HG03103 (cell line): ENCODE data around the gene HLA-B.
"Not testable (repeated sequence)": the region's sequence is repeated elsewhere in the genome, so short reads cannot be mapped to it uniquely, and the experiment has no call there.

Experiments
- ATAC-seq: cut with Tn5 transposase; IDR thresholded peaks from one replicate; pipeline ENCODE4 v1.9.1; 2021; ENCODE audit warnings: low read depth; ENCODE audit not compliant: unreplicated experiment

HLA-B gene

DNA sequence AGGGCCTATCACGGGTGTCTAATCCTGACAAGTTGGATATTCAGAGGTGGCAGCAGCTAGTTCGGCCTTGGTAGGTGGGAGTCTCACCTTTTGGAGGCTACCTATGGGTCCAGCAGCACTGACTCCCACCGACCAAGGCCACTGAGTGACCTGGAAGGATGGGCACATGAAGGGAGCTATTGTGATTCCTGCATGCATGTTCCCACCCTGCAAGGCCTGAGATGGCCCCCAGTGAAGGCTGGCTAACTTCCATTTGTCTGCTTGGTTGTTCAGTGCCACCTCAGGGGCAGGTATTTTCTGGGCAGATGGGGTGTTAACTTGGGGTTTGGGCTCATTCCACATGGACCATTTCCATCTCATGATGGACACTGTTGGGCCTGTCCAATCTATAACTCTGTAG lies 28.1 kb upstream of the HLA-B start:
- no peak for ATAC-seq

DNA sequence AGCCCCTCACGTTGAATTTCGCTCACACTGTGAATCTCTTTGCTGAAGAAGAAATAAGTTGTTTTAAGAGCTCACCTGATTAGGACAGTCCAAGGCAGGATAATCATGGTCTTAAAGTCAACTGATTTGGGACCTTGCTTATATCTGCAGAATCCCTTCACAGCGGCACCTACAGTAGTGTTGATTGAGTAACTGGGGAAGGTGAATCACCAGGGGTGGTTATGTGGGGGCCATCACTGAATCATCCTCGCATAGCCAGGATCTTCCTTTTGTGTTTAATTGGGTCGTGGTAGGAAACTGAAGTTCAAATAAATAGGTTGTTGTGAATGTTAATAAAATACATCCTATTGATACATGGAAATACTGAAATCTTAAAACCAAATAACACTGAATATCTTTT lies 26.2 kb upstream of the HLA-B start:
- ATAC-seq: no peak

DNA sequence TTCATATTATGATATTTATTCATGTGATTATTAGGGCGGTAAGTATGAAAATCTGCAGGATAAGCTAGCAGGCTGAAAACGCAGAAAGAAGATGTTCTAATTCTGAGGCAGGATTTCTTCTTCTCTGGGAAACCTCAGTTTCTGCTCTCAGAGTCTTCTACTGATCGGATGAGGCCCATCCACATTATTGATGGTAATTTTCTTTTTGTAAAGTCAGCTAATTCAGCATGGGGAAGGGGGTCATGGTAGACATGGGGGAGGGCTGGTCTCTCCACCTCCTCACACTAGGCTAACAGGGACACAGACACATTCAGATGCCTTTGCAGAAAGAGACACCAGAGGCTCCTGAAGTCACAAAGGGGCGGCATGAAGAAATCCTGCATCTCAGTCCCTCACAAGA lies 24.7 kb upstream of the HLA-B start:
- no peak for ATAC-seq

DNA sequence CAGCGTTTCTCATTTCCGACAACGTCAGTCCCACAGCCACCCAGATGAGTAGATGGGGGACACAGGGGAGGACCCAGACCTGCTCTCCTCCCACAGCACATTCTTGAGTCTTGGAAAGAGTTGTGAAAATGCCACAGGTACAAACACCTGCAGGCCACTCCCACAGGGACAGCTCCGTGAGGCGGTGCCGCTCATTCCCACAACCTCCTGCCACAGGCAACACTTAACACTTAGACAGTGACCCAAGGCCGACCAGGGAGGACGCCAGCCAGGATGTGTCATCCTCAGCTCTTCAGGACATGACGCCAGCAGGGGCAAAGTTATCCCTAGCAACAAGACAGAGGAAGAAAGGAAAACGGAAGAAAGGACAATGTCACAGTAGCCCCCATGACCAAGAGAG lies 22.9 kb upstream of the HLA-B start:
- ATAC-seq: no peak

DNA sequence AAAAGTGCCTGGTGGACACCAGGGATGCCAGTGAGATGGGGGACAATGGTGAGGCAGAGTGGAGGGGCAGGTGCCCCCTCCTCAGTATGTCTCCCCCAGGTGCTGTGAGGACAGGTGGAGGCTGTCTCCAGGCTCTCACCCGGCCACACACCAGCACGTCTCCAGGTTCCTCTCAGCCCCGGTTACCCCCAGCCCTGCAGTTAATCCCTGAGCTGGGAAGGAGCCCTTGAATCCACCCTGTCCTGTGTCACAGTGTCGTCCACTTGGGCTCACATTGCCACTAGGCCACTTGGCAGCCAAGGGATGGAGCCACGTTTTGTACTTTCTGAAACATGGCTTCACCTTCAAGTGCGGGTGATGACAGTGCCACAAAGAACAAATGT lies 21.7 kb upstream of the HLA-B start:
- no peak for ATAC-seq

DNA sequence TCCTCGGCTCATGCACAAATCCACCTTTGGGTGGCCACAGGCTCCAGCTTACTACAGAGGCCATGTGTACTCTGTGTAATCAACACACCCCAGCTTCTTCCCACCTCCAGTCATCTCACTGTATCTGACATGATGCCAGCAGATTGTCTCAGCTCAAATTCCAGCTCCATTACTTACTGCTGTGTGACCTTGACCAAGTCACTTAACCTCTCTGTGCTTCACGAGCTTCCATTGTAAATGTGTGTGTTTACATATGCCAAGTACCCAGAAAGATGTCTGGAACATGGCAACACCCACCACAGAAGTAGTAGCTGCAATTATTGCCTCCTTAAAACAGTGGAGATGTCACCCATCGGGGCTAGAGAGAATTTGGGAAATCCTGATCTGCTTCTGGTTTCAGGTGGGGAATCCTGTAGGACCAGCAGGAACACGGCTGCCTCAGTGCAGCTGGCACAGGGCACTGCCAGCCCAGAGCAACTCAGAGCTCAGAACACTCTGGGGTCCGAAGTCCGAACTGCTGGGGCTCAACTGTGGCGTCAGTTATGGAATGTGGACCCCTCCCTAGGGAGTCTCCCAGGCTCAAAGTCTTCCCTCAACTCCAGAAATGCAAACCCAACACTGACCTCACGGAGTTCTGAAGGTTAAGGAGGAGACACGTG lies 21.2 kb upstream of the HLA-B start:
- no peak for ATAC-seq

DNA sequence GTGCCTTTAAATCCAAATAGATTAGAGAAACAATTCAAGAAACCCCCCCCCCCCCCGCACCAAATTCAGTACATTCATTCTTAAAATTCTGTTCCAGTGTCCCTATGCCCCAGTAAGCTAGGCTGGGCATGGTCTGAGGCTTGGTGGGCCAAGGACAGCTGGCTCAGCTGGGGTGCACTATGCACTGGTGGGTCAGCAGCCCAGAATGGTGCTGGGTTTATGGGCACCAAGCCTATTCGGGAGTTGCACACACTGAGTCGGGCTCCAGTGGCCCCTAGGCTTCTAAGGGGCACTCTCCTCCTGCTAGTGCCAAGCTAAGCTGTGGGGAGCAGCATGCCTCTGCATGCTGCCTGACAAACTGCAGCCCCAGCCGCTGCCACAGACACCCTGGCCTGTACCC lies 20.1 kb upstream of the HLA-B start:
- ATAC-seq: no peak

DNA sequence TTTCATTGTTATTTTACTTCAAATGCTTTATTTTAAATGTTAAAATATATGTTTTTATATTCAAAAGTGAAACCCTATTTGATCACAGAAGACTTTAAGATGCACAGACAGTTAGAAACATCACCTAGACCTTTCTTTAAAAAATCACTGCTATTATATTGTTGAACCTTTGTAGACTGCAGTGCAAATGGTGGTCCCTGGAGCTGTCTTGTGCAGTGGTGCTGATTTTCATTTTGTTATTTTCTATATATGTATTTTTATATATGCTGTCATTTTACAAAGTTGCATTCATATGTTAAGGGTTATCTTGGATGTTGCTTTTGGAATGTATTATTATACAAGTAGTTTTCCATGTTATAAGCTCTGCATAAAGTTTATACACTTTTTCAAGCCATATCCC lies 18.7 kb upstream of the HLA-B start:
- no peak for ATAC-seq

DNA sequence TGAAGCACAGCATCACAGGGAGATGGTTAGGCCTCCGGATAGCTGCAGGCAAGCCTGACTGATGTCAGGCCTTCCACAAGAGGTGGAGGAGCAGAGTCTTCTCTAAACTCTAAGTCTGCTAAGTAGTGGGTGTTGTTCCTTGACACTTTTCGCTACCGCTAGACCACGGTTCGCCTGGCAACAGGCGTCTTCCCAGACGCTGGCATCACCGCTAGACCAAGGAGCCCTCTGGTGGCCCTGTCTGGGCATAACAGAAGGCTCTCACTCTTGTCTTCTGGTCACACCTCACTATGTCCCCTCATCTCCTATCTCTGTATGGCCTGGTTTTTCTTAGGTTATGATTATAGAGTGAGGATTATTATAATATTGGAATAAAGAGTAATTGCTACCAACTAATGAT lies 17.1 kb upstream of the HLA-B start:
- ATAC-seq: not testable (repeated sequence)

DNA sequence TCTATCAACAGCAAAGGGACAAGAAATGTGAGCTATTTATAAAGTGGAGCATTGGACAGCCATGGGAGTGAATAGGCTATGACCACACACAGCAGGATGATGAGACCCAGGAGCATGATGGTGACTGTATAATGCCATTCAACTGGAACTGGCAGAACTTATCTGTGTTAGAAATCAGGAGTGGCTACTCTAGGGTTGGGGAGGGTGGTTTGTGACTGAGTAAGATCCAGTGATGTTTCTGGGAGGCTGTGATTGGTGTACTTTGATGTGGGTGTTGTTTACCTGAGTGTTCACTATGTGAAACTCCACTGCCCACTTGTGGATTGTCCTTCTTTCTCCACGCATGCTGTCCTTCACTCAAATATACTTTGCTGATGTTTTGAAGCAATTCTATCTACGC lies 11.5 kb upstream of the HLA-B start:
- ATAC-seq: no peak

DNA sequence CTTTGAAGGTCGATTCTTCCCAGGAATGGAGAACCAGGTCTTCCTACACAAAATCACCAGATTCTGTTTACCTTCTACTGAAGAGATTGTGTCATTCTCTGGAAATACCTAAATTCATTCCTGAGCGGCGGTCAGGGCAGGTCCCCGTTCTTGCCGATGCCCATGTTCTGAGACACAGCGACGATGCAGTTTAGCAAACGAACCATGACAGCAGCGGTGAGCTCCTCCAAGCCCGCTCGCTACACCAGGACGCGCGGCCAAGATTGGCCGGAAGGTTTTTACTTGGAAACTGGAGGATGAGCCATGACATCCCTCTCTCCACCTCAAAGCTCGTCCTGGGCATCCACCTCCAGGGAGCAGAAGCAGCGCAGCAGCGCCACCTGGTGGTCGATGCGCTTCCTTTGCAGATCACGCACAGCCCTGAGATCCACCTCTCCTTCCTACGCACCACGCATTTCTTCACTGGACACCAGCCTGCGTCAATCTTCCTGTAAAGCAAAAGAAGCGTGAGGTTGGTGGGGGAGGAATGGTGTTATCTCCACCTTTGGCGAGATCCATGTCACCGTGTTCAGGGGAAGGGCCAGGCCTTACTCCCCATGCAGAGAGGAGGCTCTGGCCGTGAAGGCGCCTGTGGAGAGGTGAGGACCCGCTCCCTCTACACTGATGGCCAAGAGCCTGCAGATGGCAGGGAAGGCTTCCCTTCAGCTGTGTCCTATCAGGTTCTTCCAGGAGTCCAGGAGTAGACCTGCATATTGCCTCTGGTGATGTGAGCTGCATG lies 9.9 kb upstream of the HLA-B start:
- no peak for ATAC-seq

DNA sequence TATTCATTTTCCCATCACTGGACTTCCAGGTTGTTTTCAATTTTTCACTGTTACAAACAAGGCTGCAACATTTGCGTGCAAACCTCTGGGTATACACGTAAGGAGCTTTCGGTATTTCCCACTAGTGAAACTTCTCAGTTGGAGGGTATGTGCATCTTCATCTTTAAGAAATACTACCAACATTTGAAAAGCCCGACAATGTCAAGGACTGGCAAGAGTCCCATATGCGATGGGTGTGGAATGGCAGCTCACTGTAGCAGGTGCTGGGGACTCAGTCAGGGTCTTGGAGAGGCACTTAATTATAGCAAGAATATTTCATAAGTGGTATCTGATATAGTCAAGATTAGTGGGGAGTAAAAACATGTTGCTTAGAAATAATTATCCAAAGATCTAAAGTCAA lies 8.9 kb upstream of the HLA-B start:
- no peak for ATAC-seq

DNA sequence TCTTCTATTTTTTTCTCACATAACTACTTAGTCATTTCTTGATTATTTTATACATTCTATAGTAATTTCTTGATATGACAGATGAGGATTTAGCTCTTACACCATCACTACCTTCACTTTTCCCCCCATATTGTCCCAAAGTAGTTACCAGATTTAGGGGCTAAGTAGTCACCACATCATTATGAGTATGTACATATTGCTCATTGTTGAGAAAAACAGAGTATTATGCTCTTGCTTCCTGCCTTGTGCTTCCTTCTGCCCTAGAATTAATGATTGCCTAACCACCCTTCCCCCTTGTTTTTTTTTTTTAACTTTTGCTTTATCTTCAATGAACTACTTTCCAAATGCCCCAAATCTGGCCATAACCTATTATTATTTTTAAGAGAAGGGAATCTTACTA lies 6.8 kb upstream of the HLA-B start:
- no peak for ATAC-seq

DNA sequence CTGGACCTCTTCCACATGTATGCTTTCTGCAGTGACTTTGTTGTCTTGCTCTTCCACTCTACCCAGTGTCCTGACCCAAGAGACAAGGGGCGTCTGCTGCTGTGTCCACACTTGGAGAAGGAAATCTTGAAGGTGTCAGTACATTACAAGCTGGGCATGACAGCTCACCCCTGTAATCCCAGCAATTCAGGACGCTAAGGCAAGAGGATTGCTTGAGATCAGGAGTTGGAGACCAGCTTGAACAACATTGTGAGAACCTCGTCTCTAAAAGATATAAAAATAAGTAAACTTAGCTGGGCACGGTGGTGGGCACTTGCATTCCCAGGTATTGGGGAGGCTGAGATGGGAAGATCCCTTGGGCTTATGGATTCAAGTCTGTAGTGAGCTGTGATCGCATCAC lies 5.8 kb upstream of the HLA-B start:
- ATAC-seq: no peak

DNA sequence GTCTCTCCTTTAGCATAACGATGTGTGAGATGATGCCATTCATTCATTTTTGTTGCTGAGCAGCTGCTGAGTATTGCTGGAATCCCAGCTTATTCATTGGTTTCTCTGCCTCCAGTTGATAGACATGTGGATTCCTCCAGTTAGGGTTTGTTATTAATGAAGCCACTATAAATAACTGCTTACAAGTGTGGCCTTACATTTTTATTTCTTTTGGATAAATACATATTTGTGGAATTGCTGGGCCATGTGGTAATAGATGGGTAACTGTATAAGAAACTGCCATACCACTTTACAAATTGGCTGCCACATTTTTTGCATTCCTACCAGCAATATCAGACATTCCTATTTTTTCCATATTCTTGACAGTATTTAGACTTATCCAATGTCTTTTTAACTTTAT lies 2.6 kb upstream of the HLA-B start:
- ATAC-seq: no peak

DNA sequence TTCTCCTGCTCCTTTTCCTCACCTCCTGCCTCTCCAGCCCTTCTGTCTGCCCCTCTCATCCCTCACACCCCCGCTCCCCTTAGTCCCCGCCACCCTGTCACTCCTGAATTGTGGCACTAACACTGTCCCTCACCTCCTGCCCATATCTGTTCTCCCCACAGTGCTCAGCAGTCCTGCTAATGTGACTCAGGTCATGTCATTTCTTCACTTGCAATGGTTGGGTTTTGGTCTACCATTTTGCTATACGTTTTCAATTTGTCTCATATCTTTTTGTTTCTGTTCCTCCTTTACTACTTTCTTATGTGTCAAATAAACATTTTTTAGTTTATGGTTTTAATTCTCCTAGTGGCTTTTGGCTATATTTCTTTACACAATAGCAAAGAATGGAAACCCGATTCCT lies 1.3 kb upstream of the HLA-B start:
- ATAC-seq: no peak

DNA sequence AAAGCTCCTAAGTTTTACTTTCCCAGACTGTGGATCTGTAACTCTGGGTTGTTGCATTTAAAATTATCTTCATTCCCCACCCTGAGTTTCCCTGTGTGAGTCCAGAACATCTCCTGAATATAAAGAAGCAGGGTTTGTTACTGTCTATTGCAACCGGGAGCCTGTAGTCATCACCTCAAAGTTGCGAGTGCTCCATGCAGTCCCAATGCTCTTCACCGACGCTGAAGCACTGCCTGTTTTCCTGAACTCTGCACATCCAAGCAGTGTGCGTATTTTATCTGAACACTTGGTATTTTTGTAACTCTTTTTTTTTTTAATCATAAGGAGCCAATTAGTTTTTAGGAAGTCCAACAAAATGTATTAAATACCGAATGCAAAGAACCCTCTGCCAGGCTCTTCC lies 907 bp upstream of the HLA-B start:
- no peak for ATAC-seq

DNA sequence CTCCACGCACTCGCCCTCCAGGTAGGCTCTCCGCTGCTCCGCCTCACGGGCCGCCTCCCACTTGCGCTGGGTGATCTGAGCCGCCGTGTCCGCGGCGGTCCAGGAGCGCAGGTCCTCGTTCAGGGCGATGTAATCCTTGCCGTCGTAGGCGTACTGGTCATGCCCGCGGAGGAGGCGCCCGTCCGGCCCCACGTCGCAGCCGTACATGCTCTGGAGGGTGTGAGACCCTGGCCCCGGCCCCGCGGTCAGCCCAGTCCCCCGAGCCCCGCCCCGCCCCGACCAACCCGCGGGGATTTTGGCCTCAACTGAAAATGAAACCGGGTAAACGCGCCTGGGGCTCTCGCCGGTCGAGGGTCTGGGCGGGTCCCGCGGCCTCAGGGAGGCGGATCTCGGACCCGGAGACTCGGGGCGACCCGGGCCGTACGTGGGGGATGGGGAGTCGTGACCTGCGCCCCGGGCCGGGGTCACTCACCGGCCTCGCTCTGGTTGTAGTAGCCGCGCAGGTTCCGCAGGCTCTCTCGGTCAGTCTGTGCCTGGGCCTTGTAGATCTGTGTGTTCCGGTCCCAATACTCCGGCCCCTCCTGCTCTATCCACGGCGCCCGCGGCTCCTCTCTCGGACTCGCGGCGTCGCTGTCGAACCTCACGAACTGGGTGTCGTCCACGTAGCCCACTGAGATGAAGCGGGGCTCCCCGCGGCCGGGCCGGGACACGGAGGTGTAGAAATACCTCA lies 598 bp downstream of the HLA-B start:
- ATAC-seq: no peak

DNA sequence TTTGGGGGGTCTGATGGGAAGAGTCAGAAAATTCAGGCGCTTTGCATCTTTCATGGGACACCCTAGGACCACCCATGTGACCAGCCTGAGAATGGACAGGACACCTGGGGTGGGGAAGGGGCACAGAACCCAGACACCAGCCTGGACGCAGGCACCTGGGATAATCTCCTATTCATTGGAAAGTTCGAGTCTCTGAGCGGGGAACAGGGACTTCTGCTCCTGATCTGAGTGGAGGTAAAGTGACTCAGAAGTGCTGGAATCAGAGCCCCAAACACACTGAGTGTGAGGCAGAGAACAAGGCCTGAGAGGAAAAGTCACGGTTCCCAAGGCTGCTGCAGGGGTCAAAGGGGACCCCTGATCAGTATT lies 1.4 kb downstream of the HLA-B start:
- ATAC-seq: no peak

DNA sequence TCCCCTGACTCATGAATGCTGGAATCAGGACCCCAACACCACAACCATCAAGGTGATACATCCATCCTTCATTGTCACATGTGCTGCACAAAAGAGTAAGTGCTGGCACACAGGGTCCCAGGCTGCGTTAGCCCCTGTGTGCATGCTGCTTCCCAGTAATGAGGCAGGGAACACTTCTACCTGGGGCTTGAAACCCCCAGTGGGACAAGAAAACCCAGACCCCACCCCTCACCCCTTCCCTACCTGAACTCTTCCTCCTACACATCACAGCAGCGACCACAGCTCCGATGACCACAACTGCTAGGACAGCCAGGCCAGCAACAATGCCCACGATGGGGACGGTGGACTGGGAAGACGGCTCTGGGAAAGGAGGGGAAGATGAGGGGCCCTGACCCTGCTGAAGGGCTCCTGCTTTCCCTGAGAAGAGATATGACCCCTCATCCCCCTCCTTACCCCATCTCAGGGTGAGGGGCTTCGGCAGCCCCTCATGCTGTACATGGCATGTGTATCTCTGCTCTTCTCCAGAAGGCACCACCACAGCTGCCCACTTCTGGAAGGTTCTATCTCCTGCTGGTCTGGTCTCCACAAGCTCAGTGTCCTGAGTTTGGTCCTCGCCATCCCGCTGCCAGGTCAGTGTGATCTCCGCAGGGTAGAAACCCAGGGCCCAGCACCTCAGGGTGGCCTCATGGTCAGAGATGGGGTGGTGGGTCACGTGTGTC lies 2.0 kb downstream of the HLA-B start:
- no peak for ATAC-seq

DNA sequence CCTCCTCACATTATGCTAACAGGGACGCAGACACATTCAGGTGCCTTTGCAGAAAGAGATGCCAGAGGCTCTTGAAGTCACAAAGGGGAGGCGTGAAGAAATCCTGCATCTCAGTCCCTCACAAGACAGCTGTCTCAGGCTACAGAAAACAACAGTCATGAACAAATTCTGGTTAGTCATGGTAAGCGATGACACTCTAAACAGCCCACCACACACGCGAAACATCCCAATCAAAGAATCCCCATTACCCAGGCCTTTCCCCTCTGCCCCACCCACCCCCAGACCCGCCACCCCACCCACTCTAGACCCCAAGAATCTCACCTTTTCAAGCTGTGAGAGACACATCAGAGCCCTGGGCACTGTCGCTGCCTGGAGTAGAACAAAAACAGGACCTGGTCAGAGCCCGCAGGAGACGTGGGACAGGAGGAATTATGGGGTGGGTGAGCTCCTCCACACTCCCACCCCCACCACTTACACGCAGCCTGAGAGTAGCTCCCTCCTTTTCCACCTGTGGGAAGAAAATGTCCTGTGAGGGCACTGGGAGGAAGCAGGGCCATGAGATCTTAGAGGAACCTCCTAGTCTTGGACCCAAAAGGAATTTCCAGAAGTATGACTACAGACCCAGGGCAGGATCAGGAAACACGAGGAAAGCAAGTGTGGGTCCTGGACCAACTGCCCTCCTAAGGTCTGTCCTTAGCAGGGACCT lies 2.7 kb downstream of the HLA-B start:
- no peak for ATAC-seq
